Measurements from ENCODE around the gene TLL2.

GRCh38 chr10:96460316-96460715 lies 53.4 kb downstream of the TLL2 start:
- TF ChIP-seq CTCF (IDR thresholded peaks at IDR 0.05) = no peak
- TF ChIP-seq POLR2A (IDR thresholded peaks at IDR 0.05) = no peak
- no peak for TF ChIP-seq EP300 (IDR thresholded peaks at IDR 0.05)

All from tibial nerve (tissue), 4 donors.